ENCODE measurements around the gene NRIP3.
A peak's percentile ranks its signal among the peaks of the same experiment; 100 is the strongest.

NRIP3 gene

DNA sequence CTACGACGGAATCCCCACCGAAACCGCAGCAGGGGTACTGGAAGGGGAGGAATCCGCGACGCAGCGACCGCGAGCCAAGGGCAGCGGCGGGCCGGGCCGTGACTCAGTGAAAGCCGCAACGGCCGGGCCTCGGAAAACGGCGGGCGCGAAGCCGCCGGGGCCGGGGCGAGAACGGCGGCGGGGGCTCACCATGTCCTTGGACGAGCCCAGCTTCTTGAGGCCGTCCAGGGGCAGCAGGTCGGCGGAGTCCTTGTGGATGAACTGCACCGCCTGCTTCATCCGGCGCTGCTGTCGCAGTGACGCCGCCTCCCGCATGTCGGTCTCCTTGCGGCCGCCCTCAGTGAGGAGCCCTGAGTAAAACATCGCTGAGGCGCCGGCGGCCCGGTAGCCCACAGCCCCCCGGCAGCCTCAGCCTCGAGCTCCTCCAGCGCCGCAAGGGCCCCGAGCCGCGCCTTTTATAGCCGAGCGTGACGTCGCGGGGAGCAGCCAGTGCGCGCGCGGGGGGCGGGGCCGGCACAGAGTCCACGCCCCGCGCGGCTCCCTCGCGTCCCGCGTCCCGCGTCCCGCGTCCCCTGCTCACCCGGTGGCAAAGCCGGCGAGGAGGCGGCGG is at the start of gene NRIP3:
Gene NRIP3, minus strand, starts transcription at position 429 of the 610 bp plus-strand sequence. Its CDS starts 66 bp downstream, at position 363.
- peak; percentile 69 for DNase-seq

DNA sequence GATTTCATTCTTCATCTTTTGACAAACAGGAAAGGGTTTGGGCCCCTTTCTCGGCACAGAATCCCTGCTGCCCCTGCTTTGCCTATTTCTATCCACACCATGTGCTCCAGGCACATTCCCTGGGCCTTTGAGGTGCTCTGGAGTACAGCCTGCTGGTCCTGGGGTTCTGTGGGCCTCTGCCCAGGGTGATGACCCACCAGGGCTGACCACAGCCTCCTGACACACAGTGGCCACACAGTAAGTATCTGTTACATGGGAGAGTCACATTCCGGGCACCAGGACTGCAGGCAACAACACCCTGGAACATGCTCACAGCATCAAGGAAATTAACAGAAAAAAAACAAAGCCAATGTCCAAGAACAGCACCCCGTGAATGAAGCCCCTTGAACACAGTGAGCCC is 48.5 kb upstream of the NRIP3 start:
- DNase-seq, result no peak

DNA sequence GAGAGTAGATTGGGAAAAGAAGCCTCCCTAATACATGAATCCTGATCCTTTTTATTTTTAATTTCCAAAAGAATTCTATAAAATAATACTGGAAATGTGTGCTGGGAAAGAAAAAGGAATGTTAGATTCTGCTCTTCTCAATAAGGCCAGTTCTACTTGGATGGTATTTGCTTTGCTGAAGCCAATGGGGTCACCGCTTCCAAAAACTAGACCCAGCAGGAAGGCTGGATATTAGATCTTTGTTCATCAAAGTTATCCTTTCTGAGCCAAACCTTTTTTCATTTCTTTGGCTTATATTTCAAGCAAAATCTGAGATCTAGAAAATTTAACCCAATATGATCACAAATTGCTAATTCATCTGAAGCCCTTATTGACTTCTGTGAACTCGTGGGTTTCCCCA is 46.2 kb upstream of the NRIP3 start:
- no peak for DNase-seq

DNA sequence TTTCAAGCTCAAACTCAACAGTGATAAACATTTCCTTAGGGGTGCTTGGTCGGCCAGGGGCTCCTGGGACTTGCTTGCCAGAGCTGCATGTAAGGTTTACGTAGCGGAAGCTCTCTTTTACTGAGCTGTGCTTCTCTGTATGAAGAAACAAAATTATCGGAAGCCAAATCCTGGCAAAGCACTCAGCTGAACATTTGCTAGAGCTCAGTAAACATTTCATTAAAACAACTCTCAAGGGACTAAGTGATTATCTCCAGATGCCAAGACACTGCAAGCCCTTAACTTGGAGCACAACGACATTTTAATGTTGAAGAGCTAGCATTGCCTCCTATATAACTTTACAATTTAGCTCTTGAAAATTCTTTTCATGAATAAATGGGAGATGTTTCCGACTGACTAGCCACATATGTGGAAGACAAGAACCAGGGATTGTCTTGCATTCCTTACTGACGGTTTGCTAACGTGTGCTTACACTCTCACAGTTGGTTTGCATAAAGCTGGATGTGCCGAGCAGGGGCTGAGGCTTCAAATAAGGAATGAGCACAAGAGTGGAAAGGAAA is 44.2 kb upstream of the NRIP3 start:
- DNase-seq, result no peak

DNA sequence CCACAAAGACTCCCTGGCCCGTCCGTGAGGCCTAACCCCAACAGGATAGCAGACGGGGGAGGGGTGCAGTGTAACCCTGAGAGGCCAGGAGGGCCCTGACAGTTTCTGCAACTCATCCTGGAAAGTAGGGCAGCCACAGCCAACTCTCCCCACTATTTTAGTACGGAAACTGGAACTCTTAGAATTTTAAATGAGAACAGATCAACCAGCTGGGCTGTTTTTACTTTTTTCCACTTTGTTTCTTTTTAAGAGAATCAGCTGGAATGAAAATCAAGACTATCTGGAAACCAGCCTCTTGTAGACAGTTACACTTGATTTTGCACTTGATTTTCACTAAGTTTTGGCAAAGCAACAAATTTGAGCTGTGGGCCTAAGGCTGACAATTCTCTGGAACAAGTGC is 42.7 kb upstream of the NRIP3 start:
- DNase-seq, result no peak

DNA sequence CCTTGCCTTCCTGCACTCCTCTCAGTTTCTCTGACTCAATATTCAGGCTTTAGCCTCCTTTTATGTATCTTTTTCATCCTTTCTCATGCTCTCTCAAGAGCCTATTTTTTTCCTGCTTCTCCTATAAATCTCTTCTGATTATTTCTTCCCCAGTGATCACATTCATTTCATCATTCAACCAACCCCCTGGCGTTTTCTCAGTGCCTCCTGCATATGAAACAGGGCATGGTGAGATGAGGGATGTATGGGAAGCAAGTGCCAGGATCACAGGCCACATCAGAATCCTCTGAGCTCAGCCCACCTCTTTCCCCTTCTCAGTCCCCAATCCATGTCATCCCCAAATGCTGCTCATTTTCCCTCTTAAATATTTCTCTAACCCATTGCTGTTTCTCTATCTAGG is 38.7 kb upstream of the NRIP3 start:
- no peak for DNase-seq

DNA sequence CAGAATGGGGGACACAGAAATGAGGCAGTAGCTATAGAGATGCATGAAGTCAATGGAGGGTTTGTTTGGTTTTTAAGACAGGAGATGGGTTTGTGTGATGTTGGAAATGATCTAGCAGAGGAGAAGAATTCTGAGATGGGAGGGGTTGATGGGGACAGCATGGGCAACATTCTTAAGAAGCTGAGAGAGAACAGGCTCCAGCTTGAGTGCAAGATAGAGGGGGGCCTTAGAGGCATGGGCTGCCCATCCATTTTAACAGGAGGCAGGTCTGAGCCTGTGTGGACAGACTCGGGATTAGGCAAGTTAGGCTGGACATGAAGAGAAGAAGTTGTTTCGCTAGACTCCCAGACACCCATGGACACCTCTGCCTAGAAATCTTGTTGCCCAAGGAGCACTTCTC is 37.9 kb upstream of the NRIP3 start:
- DNase-seq, result no peak

DNA sequence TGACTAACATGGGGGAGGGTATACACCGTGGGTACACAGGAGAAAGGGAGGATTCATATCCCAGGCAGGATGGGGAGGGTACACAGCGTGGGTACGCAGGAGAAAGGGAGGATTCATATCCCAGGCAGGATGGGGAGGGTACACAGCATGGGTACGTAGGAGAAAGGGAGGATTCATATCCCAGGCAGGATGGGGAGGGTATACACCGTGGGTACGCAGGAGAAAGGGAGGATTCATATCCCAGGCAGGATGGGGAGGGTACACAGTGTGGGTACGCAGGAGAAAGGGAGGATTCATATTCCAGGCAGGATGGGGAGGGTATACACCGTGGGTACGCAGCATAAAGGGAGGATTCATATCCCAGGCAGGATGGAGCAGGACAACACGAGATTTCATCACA is 36.6 kb upstream of the NRIP3 start:
- DNase-seq, result no peak

DNA sequence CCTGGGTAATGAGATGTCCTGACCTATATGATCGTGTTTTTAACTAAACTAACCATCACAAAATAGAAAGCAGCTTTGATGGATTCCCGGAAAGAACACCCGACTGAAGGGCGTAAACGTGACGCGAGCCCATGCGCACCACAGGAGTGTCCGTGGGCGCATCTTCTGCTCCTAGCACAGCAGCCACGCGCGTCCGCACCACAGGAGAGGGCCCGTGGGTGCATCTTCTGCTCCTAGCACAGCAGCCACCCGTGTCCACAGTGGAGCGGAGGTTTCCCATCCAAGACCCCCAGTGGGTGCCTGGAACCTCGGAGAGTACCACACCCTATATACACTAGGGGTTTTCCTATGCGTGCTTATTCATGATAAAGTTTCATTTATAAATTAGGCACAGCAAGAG is 36.1 kb upstream of the NRIP3 start:
- DNase-seq, result no peak

DNA sequence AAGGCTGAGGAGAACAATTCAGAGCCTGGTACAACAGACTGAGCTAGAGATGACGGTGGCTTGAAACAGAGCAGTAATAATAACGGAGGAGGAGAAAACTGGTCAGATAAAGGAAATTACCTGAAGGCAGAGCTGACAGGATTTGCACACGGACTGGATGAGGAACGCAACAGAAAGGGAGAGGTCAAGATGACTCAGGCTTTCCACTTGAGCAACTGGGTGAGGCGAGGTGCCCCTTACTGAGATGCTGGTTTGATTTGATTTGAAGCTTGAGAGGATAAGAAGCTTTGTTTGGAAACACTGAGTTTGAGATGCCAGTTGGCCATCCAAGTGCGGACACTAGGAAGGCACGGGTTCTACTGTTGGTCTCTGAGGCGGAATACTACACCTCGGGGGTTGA is 35.4 kb upstream of the NRIP3 start:
- no peak for DNase-seq

DNA sequence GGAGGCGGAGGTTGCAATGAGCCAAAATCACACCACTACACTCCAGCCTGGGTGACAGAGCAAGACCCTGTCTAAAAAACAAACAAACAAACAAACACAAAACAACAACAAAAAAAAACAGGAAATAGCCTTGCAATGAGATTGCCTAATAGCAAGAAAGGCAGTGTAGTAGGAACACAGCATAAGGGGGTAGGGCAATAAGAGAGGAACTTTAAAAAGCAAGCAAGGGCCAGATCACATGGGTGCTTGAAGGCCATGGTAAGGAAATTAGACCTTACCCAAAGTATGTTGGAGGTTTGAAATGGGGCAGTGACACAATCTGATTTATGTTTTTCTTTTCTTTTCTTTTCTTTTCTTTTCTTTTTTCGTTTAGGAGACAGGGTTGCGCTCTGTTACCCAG is 34.7 kb upstream of the NRIP3 start:
- no peak for DNase-seq

DNA sequence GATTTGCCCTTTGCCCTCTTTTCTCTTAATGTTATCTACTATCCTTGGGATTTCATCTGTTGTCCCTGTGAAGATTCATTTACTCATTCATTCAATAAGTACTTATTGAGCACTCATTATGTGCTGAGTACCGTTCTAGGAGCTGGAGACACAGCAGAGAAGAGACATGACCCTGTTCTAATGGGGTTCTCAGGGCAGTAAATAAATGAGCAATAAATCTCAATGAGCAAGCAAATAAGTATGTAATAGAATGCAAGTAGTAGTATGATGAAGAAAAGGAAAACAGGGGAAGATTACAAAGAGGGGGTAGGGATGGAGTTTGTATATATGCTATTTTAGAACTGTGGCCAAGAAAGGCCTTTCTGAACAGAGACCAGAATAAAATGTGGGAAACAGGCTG is 34.2 kb upstream of the NRIP3 start:
- no peak for DNase-seq

DNA sequence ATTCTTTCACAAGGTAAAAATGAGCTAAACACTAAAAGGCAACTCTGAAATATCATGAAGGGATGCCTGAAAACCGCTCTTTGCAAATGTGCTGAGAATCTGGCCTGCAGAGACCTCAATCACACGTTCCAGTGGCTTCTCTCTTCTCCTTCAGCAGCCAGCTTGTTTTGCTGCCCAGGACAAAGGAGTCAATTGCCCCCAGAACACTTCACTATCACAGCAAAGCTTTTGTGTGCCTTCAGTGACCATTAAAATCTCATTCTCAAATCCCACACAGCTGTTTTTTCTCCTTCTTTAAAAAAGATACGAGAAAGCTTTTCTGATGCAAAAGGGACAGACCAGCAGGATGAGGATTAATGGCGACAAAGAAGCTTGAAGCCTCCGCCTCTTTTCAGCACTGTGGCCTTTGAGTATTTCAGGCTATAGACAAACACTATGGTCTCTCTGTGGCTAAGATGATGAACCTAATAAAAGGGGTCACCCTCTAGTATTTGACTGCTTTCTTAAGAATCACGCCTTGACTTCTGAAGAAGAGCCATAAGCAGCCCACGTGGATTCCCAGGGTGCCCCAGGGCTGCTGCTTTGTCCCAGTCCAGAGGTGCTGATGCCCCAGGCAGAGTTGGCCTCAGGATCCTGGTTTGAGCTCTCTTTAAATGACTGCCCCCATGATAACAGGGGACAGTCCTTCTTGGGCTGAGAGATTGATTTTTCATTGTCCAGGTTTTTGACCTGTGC is 33.4 kb upstream of the NRIP3 start:
- DNase-seq, result no peak

DNA sequence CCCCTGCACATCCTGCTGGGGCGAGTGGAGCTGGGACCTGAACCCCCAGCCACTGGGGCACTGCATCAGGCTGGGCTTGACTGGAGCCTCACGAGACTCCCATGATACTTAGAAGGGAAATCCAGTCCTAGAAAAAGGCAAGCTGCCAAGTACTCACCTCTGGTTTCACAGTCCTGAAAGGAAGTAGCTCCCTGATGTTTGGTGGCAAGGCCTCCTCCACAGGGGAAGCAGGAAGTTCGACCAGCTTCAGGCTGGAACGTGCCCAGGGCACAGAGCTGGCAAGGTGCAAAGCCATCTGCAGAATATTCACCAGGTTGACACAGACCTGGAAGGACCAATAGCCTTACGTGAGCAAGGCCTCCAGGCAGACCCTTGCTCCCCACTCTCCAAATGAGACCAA is 26.8 kb upstream of the NRIP3 start:
- peak; percentile 83 for DNase-seq

DNA sequence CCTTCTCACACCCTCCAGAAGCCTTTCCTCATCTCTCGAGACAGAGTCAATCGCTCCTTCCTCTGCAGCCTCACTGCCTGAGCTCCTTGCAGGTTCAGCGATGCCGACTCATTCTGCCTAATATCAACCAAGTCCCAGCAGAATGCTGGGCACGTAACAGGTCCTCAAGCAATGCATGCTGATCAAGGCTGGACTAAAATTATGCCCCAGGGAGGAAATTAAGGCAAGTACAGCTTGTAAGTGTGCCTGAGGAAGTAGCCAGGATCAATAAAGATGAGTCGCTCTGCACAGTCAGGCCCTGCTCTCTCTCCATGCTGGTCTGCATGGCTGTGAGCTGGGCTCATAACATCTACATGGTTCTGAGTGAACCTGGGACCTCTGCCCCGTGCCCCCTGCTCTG is 25.6 kb upstream of the NRIP3 start:
- DNase-seq, result no peak

DNA sequence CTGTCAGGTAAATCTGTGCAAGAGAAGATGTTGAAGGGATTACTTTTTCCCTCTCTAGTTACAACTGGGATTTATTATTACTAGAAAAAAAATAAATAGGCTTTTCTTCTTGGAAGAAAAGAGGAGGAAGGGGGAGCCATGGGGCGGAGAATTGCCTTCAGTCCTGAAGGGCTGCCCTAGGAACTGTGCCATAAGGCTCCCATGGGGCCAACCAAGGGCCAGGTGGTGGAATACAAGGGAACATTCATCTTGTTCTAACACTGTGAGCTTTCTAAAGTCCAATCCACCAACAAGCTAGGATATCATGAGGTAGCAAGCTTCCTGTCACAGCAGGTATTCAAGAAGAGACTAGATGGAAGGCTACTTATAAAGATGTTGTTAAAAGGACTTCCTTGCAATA is 24.8 kb upstream of the NRIP3 start:
- DNase-seq, result peak; percentile 10

DNA sequence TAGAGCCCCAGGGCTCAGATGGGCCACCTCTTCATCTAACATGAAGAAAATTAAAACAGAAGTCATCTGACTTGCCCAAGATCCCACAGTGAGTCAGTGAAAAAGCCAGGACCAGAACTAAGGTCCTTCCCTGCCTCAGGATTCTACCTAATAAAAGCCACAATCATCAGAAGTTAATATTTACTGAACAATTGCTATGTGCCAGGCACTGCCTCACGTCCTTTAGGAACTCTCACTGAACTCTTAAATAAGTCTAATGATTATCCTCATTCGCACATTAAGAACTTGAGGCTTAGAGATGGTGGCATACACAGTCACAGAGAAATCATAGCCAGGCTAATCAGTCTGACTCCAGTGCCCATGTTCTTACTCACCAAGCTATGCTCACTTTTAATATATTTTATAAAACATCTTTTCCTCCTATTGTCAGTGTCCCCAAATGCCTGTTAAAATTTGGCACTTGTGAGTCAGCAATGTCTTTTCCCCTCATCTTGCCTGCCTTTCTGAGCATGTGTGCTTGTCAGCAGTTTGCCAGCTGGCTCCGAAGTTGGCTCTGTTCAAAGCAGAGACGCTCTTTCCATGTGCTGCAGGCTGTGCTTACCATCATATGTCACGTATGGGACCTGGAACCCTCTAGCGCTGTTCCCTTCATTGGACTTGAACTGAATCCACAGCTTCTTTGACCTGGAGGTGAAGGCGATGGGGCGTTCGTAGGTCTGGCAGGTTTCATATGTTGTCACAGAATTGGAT is 21.5 kb upstream of the NRIP3 start:
- DNase-seq, result no peak

DNA sequence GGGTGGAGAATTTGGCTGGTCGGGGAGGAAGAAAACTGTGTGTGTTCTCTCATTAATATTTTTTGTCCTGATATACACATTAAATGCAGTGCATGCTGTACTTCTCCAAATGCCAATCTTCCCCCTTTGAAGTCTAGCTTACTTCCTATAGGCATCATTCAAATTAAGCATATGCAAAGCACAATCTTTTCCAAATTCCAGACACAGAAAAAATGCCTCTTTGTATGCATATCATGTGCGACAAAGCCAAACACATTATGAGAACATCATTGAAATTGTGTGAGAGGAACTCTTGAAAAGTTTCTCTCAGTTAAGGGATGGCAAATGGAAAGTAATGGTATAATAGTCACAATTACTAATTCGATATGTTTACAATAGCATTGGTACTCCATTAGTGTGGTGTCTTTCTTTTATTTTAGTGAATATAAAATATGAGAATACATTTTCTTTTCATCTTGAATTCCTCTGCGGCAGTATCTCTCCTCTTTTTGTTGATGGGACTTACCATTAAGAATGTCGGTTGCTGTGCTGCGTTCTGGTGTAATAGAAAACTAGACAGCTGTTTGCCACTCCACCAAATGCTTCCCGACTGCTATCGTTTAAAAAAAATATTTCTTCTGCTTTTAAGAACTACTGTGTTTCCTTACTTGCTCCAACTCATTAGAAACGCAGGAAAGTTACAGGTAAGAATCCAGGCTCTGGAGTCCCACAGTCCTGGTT is 19.3 kb upstream of the NRIP3 start:
- DNase-seq, result no peak

DNA sequence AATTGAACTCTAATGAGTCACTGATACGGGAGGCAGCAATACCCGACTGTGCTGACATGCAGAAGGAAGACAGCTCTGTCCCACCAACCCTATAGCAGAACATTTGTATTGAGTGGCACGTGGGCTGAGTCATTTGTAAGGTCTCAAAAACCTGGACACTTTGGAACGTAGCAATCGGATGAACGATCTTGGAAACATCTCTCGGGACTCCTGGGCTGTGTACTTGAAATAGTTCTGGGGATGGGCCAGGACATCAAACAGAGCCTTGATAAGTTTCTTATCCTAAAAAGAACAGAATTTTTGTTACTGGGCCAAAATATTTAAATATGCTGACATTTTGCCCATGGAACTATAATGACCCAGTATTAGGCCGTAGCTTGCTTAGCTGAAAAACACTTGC is 17.1 kb upstream of the NRIP3 start:
- no peak for DNase-seq

DNA sequence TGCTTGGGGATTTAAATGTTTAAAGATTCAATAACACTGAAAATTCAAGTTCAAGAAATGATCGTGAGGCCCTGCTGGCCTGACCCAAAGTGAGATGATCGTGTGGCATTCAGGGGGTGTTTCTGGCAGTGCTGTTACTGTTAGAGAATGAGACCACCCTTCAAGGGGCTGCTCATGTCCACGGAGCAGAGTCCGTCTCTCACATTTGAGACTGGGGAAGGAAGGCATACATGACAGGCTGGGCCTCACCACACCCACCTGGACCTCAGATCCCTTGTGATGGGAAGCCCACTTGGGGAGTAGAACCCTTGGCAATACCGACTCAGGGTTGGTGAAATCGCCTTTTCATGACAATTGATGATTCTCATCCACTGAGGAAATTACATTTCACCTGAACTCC is 16.1 kb upstream of the NRIP3 start:
- no peak for DNase-seq

DNA sequence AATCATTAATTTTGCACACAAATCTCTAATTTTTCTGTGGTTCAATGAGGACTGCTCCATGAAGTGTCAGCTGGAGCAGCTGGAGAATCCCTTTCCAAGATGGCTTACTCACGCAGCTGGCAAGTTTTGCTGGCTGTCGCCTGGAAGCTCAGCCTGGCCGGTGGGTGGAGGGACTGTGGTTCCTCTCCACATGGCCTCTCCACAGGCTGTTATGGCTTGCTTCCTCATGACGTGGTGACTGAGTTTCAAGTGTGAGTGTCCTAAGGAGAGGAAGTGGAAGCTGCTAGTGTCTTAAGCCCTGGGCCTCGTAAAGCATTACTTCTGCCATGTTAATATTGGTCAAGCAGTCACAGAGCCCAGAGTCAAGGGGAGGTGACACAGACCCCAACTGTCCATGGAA is 14.0 kb upstream of the NRIP3 start:
- no peak for DNase-seq

DNA sequence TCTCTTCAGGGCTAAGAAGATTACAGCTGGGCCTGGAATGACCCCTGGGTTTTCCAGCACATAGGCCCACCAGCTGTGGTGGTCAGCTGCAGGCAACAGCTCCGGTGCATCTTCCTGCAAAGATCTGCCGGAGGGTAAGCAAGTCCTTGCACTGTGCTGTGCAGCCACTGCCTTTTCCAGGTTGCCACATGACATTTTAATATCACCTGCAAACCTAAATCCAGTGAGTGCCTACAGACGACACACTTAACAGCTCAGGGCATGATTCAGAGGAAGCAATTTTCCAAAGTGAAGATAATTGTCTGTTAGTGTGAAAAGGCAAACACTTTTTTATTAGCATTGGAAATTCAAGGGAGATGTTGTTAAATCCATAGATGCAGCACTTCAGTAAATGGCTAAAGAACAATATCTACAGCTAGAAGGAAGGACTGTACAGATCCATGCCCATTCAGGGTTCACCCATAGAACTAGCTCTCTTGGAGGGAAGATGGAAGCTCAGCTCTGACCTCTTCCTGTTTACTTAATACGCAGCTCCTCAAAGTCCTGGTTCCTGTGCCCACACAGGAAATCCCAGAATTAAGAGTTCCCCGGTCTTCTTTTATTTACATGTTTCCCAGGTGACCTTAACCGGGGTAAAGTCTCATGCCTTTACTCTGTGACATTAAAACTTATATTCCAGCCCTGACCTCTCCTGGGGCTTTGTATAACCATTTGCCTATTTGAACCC is 13.3 kb upstream of the NRIP3 start:
- peak; percentile 38 for DNase-seq

DNA sequence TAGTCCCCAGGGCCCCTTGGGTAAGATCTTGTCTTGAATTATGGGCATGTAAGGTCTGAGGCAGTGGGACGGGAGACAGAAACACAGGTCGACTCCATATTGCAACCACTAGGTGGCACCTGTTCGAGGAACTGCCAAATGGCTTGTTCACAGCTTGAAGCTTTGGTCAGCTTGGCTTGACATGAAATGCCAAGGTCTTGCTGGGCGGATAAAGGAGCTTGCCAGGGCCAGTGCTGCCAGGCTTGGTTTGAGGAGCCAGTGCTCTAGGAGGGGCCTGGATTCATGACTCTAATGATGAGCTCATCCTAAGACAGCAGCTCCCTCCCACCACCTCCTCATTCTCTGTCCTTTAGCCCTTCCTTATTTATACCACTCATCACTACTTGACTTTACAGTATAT is 11.9 kb upstream of the NRIP3 start:
- DNase-seq, result peak; percentile 65

Measured in DMS153 (cell line).